HEK293T (cell line): Measurements from ENCODE around the gene ECSCR.
"Not testable (repeated sequence)": the region's sequence is repeated elsewhere in the genome, so short reads cannot be mapped to it uniquely, and the experiment has no call there.

Experiments
- CTCF ChIA-PET: fragments of 350-600 bp; formaldehyde crosslinking; extraction: SDS; loops from one replicate; lab custom pipeline; 2021; ENCODE audit warnings: antibody characterized with exemption, inconsistent platforms; lab: Yijun Ruan, JAX
- POLR2A ChIA-PET: fragments of 350-600 bp; formaldehyde crosslinking; extraction: SDS; loops from one replicate; lab custom pipeline; 2020; ENCODE audit warnings: antibody characterized with exemption, inconsistent platforms; lab: Yijun Ruan, JAX
- DNase-seq: peaks from one replicate; pipeline ENCODE4 v3.0.0; 2012; ENCODE audit warnings: mixed read lengths; ENCODE audit errors: extremely low spot score
- ARNT ChIP-seq: fragments of 450-650 bp; IDR thresholded peaks from 2 replicates; pipeline ENCODE4 v1.6.1; 2017; ENCODE audit warnings: mild to moderate bottlenecking
- BHLHE40 ChIP-seq: fragments of 450-650 bp; IDR thresholded peaks from 2 replicates; pipeline ENCODE4 v1.6.1; 2016; ENCODE audit warnings: mild to moderate bottlenecking, moderate library complexity, borderline replicate concordance
- CTBP1 ChIP-seq: fragments of 450-650 bp; IDR thresholded peaks from 2 replicates; pipeline ENCODE4 v1.6.1; 2016; ENCODE audit warnings: borderline replicate concordance
- ELF4 ChIP-seq: fragments of 450-650 bp; IDR thresholded peaks from 2 replicates; pipeline ENCODE4 v1.6.1; 2017; ENCODE audit warnings: antibody characterized with exemption
- FOXA1 ChIP-seq: fragments of 450-650 bp; IDR thresholded peaks from 2 replicates; pipeline ENCODE4 v1.6.1; 2016; ENCODE audit warnings: mild to moderate bottlenecking
- FOXK2 ChIP-seq: fragments of 450-650 bp; IDR thresholded peaks from 2 replicates; pipeline ENCODE4 v1.6.1; 2016; ENCODE audit warnings: mild to moderate bottlenecking
- FOXM1 ChIP-seq: fragments of 450-650 bp; IDR thresholded peaks from 2 replicates; pipeline ENCODE4 v1.6.1; 2017; ENCODE audit warnings: mild to moderate bottlenecking, borderline replicate concordance
- HDGF ChIP-seq: fragments of 450-650 bp; IDR thresholded peaks from 2 replicates; pipeline ENCODE4 v1.6.1; 2017; ENCODE audit warnings: antibody characterized with exemption, borderline replicate concordance
- L3MBTL2 ChIP-seq: fragments of 450-650 bp; conservative IDR thresholded peaks from 2 replicates; pipeline ENCODE4 v1.6.1; 2016; ENCODE audit warnings: mild to moderate bottlenecking
- LEF1 ChIP-seq: fragments of 450-650 bp; IDR thresholded peaks from 2 replicates; pipeline ENCODE4 v1.6.1; 2017; ENCODE audit warnings: mild to moderate bottlenecking, borderline replicate concordance
- NFRKB ChIP-seq: fragments of 450-650 bp; IDR thresholded peaks from 2 replicates; pipeline ENCODE4 v1.6.1; 2016; ENCODE audit warnings: mild to moderate bottlenecking, moderate library complexity
- SP1 ChIP-seq: fragments of 450-650 bp; IDR thresholded peaks from 2 replicates; pipeline ENCODE4 v1.6.1; 2017
- SUZ12 ChIP-seq: fragments of 450-650 bp; IDR thresholded peaks from 2 replicates; pipeline ENCODE4 v1.6.1; 2016; ENCODE audit warnings: mild to moderate bottlenecking
- TARDBP ChIP-seq: fragments of 450-650 bp; IDR thresholded peaks from 2 replicates; pipeline ENCODE4 v1.6.1; 2016
- ZNF384 ChIP-seq: fragments of 450-650 bp; IDR thresholded peaks from 2 replicates; pipeline ENCODE4 v1.6.1; 2016
- TF ChIP-seq, protein P1 (sequence below): fragments of 450-650 bp; IDR thresholded peaks from 2 replicates; pipeline ENCODE4 v1.6.1; 2016

ECSCR gene, protein sequence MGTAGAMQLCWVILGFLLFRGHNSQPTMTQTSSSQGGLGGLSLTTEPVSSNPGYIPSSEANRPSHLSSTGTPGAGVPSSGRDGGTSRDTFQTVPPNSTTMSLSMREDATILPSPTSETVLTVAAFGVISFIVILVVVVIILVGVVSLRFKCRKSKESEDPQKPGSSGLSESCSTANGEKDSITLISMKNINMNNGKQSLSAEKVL

DNA sequence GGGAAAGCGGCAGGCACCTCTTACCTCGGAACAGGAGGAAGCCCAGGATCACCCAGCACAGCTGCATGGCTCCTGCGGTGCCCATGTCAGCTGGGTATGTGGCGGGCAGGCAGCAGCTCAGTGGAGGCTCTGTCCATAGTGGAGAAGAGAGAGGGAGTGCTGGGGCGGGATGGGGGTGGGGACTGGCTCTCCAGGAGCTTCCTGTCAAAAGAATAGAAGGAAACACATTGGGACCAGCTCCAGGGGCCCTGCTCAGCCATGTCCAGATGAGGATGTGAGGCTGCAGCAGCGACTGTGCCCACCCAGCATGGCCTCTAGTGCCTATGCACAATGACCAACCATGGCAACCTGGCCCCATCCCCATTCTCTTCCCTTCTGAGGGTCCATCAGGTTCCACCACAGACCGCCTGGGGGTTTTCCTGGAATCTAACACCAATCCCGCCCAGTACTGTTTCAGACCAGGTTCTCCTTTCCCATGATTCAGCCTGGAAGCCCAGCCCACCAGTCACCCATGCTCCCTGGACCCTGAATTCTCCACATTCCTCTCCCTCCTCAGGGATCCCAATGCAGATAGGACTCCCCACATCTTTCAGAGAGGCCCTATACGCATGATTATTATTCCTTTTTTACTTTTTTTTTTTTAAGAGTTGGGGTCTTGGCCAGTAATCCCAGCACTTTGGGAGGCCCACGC, at the start of gene ECSCR:
Gene ECSCR (minus strand): TSS at position 158 of the 691 bp plus-strand sequence. CDS start 73 bp downstream, at position 85.
- POLR2A ChIA-PET: interaction anchor here (1.3 kb wide), 1 partner anchor 23 kb away, joined by 4 read pairs; the partner anchor contains the start of gene DNAJC18
- no peak for TF ChIP-seq SP1
- TF ChIP-seq FOXM1: no peak
- no peak for TF ChIP-seq ARNT
- no peak for TF ChIP-seq TARDBP
- TF ChIP-seq LEF1: no peak
- no peak for TF ChIP-seq SUZ12
- no peak for TF ChIP-seq CTBP1
- no peak for TF ChIP-seq L3MBTL2
- TF ChIP-seq BHLHE40: no peak
- TF ChIP-seq ELF4: no peak
- TF ChIP-seq, protein P1, sequence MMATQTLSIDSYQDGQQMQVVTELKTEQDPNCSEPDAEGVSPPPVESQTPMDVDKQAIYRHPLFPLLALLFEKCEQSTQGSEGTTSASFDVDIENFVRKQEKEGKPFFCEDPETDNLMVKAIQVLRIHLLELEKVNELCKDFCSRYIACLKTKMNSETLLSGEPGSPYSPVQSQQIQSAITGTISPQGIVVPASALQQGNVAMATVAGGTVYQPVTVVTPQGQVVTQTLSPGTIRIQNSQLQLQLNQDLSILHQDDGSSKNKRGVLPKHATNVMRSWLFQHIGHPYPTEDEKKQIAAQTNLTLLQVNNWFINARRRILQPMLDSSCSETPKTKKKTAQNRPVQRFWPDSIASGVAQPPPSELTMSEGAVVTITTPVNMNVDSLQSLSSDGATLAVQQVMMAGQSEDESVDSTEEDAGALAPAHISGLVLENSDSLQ: no peak
- no peak for TF ChIP-seq ZNF384
- no peak for TF ChIP-seq FOXK2
- no peak for TF ChIP-seq NFRKB
- no peak for TF ChIP-seq FOXA1
- no peak for TF ChIP-seq HDGF
- DNase-seq: no peak
- CTCF ChIA-PET: no interaction called here

DNA sequence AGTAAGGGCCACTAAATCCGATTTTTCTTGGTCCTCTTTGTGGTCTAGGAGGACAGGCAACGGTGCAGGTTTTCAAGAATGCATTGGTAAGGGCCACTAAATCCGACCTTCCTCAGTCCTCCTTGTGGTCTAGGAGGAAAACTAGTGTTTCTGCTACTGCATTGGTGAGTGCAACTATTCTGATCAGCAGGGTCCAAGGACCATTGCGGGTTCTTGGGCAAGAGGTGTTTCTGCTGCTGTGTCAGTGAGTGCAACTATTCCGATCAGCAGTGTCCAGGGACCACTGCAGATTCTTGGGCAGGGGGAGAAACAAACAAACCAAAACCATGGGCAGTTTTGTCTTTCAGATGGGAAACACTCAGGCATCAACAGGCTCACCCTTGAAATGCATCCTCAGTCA, 42.2 kb upstream of the ECSCR start:
- DNase-seq, CTCF ChIA-PET: not testable (repeated sequence)
- POLR2A ChIA-PET: interaction anchor here (0.8 kb wide), 1 partner anchor 211 kb away, joined by 3 read pairs; the partner anchor contains the start of gene MATR3

DNA sequence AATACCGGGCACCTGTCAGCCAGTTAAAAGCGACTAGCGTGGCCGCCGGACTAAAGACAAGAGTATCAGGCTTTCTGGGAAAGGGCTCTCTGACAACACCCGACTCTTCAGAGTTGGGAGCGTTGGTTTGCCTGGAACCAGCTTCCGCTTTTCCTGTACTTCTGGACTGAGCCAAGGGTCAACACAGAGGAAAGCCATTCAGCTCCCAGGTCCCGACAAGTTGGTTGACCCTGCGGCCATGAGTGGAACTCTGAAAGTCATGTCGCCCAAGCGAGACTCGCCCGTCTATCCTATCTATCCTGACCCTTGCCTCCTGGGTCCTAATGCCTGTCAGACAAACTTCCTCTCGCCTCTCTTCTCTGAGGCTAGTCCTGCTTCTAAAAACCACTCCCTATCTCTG, 41.3 kb upstream of the ECSCR start:
- POLR2A ChIA-PET, DNase-seq, CTCF ChIA-PET: not testable (repeated sequence)

DNA sequence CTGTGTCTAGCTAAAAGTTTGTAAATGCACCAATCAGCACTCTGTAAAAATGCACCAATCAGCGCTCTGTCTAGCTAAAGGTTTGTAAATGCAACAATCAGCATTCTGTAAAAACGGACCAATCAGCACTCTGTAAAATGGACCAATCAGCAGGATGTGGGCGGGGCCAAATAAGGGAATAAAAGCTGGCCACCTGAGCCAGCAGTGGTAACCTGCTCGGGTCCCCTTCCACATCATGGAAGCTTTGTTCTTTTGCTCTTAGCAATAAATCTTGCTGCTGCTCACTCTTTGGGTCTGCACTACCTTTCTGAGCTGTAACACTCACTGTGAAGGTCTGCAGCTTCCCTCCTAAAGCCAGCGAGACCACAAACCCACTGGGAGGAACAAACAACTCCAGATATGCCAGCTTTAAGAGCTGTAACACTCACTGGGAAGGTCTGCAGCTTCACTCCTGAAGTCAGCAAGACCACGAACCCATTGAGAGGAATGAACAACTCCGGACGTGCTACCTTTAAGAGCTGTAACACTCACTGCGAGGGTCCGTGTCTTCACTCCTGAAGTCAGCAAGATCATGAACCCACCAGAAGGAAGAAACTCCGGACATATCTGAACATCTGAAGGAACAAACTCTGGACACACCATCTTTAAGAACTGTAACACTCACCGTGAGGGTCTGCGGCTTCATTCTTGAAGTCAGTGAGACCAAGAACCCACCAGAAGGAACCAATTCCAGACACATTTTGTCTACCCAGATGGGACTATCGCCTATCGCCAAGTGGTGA, 40.7 kb upstream of the ECSCR start:
- DNase-seq, POLR2A ChIA-PET: not testable (repeated sequence)
- CTCF ChIA-PET: interaction anchor here (0.7 kb wide), 1 partner anchor 10 kb away, joined by 5 read pairs; no protein-coding TSS in a partner anchor

DNA sequence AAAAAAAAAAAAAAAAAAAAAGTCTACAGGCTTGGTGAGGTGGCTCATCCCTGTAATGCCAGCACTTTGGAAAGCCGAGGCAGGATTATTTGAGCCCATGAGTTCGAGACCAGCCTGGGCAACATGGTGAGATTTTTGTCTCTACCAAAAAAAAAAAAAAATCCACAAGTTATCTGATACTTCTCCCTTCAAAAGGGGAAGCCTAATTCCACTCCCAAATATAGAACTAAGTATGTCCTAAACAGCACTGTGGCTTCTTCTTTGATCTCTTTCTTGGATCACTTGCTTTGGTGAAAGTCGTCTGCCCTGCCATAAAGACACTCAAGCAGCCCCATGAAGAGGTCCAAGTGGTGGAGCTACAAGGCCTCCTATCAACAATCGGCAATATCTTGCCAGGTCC, 38.8 kb upstream of the ECSCR start:
- peak; percentile 1 for DNase-seq
- CTCF ChIA-PET: interaction anchor here (0.6 kb wide), 1 partner anchor 28 kb away, joined by 6 read pairs; no protein-coding TSS in a partner anchor

DNA sequence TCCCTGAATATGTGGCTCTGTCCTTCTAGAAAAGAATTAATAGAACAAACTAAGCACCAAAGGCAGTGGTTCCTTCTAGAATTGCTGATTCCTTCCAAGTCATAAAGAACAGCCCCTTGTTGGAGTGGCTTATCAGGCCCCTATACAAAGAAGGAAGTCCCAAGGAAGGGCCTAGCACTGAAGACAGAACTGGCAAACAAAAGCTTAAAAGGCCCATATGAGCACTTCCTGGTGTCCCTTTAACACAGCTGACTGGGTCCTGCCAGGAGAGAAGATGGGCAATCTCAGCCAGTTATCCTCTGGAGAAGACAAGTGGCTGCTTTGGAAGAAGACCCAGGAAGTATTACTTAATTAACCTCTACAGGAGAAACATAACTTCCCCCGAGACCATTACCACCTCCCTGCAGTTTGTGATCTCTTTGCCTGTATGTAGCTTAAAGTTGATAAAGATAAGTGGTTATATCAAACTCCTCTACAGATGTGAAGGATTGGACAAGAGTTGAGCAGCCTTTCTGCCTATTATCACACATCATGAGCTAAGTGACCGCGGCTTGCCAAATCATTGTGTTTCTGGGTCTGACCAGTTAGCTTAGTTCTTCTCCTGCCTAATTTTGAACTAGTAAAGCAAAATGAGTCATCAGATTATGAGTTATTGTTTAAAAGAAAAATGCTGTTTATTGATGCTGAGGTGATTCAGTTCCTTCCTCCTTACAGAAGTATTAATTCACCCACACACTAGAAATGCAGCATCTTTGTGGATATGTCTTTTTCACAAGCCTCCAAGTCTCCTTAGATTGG, 33.3 kb upstream of the ECSCR start:
- CTCF ChIA-PET: interaction anchor here (0.8 kb wide), 1 partner anchor 14 kb away, joined by 3 read pairs; the partner anchor contains the start of gene STING1
- no peak for DNase-seq
- no peak for TF ChIP-seq FOXA1
- TF ChIP-seq ARNT: no peak
- POLR2A ChIA-PET: interaction anchor here (1.6 kb wide), 1 partner anchor 57 kb away, joined by 5 read pairs; the partner anchor contains the start of gene DNAJC18

More for the DNA sequence above, 38.8 kb upstream of the ECSCR start:
- POLR2A ChIA-PET: no interaction called here
- TF ChIP-seq LEF1 (no peak), FOXA1 (no peak)
- TF ChIP-seq, protein P1: no peak

DNA sequence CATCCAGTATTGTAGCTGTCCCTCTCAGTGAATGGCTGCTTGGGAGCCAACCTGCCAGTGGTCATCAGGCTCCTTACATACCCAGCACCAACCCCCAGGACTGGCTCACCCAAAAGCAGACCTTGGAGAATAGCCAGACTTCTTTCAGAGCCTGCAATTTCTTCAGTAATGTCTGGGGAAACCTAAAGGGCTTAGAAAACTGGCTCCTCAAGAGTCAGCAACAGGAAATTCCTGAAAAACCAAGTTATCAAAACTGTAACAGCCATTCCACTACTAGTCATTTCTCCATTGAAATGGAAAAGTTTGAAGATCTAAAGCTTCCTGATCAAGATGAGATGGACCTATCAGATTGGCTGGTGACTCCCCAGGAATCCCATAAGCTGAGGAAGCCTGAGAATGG, 32.3 kb upstream of the ECSCR start:
- ChIA-PET POLR2A (interaction anchor here (1.6 kb wide), 1 partner anchor 56 kb away, joined by 5 read pairs; the partner anchor contains the start of gene DNAJC18), CTCF (no interaction called here)
- no peak for TF ChIP-seq TARDBP
- TF ChIP-seq ARNT: no peak
- no peak for TF ChIP-seq FOXM1
- no peak for TF ChIP-seq L3MBTL2
- TF ChIP-seq FOXK2: no peak
- no peak for TF ChIP-seq ELF4
- TF ChIP-seq, protein P1: no peak
- TF ChIP-seq CTBP1: no peak
- TF ChIP-seq LEF1: no peak
- TF ChIP-seq HDGF: no peak
- TF ChIP-seq NFRKB: no peak
- TF ChIP-seq FOXA1: no peak
- TF ChIP-seq ZNF384: no peak
- TF ChIP-seq SP1: no peak
- TF ChIP-seq BHLHE40: no peak
- DNase-seq: no peak
